GM12865 (cell line): Measurements from ENCODE around the gene SMC5.
A peak's percentile ranks its signal among the peaks of the same experiment; 100 is the strongest.

Experiments
- DNase-seq: peaks from one replicate; pipeline ENCODE4 v3.0.0; 2010; ENCODE audit warnings: low read depth
- H3K4me3 ChIP-seq: 2 replicates; pipeline ENCODE4 v1.5.1; 2011; ENCODE audit warnings: mild to moderate bottlenecking, low read depth, low read length, control low read depth
- CTCF ChIP-seq: IDR thresholded peaks from 2 replicates; pipeline ENCODE4 v1.5.1; 2011; ENCODE audit warnings: low read length, control low read depth, low read depth, inconsistent platforms; ENCODE audit not compliant: insufficient read depth; ENCODE audit errors: missing control alignments

Gene SMC5

GRCh38 chr9:70257502-70257901 lies 1.3 kb upstream of the SMC5 start:
- peak overlapping the region; percentile 89; the same call in 1 of the 2 replicates for H3K4me3 ChIP-seq
- no peak for TF ChIP-seq CTCF
- no peak for DNase-seq

- H3K4me3 ChIP-seq = peak overlapping the region; percentile 89
- no peak for TF ChIP-seq CTCF
- DNase-seq = no peak
These were observed 637 bp upstream of the SMC5 start for GRCh38 chr9:70257991-70258691.

DNA sequence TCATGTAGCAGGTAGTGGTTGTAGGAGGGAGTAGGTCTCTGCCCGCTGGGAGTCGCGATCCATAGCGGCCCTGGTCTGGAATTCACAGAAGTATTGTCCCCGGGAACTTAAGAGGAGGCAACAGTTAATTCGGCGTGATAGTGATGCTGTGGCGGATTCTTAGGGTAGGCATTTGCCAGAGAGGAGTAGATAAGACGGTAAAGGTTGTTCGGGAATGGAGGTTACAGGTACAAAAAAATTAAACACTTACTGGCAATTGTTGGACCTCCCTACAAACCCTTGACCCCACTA lies 679 bp downstream of the SMC5 start:
- DNase-seq = no peak
- H3K4me3 ChIP-seq = peak overlapping the region; percentile 89
- TF ChIP-seq CTCF = no peak

GRCh38 chr9:70260007-70260443 lies 1.2 kb downstream of the SMC5 start:
- TF ChIP-seq CTCF = no peak
- DNase-seq = no peak
- H3K4me3 ChIP-seq = peak overlapping the region; percentile 89

GRCh38 chr9:70260606-70261005 lies 1.8 kb downstream of the SMC5 start:
- H3K4me3 ChIP-seq = peak overlapping the region; percentile 89; the same call in 1 of the 2 replicates
- no peak for TF ChIP-seq CTCF
- peak; percentile 71 for DNase-seq

DNA sequence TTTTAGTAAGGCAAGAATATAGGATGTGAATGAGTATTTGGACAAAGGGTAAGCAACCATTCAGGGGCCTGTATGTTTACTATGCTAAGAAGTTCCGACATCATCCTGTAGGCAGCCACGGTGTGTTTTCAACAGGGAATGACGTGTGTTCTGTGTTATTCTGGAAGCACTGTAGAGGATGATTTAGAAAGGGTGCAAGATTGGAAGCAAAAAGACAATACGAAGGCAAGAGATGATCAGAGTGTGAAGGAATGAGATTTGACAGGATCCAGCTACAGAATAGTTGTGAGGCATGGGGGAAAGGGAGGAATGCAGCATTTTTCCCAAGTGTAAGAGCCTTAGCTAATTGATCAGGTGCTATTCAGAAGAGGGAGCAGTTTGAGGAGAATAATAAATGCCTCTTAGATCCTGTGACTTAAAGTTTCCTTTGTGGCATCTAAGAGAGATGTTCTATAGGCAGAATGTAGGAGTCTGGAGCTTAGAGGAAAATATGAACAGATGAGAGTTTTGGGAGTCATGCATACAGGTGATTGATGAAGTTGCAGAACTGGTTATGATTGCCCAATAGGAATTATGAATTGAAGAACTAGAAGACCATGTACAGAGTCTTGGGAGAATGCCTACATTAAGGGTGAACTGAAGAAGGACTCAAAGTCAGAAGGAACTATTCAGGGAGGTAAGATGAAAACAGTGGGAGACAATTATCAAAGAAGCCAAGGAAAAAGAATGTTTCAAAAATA lies 2.5 kb downstream of the SMC5 start:
- no peak for TF ChIP-seq CTCF
- H3K4me3 ChIP-seq = no peak overlapping the region; the same call in 1 of the 2 replicates
- DNase-seq = no peak

- DNase-seq = peak; percentile 31
- no peak for TF ChIP-seq CTCF
- H3K4me3 ChIP-seq = peak overlapping the region; percentile 1; the same call in 1 of the 2 replicates
These were observed 3.6 kb downstream of the SMC5 start for GRCh38 chr9:70262366-70262765.
